ENCODE data around the gene ALOX12.

DNA sequence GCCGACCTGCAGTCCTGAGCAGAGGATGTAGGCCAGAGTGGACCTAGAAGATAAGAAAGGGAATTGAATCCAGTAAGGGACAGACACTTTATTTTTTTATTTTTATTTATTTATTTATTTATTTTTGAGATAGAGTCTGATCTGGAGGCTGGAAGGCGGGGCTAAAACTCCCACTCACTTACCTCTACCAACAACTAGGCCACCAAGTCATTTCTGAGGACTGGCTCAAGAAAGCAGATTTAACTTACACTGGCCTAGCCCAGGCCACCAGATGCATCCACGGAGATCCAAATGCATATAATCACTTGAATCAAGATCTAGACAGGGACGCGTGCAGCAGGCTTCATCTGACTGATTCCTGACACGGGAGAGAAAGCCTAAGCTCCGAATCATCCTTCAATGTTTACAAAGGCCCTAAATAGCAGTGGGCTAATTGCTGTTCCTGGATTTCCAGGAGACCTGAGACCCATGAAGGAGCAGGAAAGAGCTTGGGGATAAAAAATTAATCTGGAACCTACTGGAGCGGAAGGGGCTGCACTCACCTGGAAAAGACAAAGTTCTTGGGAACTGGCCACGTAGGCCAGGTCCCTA lies 1.1 kb upstream of the ALOX12 start:
- TF ChIP-seq, protein P1, sequence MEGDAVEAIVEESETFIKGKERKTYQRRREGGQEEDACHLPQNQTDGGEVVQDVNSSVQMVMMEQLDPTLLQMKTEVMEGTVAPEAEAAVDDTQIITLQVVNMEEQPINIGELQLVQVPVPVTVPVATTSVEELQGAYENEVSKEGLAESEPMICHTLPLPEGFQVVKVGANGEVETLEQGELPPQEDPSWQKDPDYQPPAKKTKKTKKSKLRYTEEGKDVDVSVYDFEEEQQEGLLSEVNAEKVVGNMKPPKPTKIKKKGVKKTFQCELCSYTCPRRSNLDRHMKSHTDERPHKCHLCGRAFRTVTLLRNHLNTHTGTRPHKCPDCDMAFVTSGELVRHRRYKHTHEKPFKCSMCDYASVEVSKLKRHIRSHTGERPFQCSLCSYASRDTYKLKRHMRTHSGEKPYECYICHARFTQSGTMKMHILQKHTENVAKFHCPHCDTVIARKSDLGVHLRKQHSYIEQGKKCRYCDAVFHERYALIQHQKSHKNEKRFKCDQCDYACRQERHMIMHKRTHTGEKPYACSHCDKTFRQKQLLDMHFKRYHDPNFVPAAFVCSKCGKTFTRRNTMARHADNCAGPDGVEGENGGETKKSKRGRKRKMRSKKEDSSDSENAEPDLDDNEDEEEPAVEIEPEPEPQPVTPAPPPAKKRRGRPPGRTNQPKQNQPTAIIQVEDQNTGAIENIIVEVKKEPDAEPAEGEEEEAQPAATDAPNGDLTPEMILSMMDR (IDR thresholded peaks at IDR 0.05), result no peak
- no peak for TF ChIP-seq POLR2AphosphoS5 (IDR thresholded peaks at IDR 0.05)
- TF ChIP-seq EP300 (IDR thresholded peaks at IDR 0.05), result no peak
- TF ChIP-seq POLR2A (IDR thresholded peaks at IDR 0.05; ENCODE audit: low read depth), result no peak

All from esophagus muscularis mucosa (tissue), 4 donors.